ENCODE data around the gene PPP2CA. TPM values are rescaled to one million over a fixed set of nuclear protein-coding genes. Genes with fewer than 3 reads are reported as not detected.

The PPP2CA gene
- total RNA-seq, 4 donors from 2014 or later: 42.8 to 227 (median 149) TPM

DNA sequence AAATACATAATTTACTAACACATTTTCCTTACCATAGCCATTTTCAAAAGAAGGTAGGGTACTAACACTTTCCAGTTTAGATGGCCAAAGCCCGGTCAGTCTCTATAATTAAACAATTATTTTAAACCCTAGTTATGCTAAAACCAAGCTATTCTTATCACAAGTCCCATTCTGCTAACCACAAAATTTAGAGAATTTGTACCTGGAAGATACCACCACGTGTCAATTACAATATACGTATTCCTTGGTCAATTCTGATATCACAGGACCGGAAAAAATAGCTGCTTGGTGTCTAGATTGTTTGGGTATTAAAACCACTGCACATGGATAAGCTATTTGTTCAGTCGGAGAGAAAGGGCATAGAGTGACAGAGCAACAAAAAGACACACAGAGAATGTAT, 30.2 kb downstream of the PPP2CA start:
- no peak for DNase-seq (ENCODE audit: low spot score in 2 of 2)
- TF ChIP-seq, protein P1, sequence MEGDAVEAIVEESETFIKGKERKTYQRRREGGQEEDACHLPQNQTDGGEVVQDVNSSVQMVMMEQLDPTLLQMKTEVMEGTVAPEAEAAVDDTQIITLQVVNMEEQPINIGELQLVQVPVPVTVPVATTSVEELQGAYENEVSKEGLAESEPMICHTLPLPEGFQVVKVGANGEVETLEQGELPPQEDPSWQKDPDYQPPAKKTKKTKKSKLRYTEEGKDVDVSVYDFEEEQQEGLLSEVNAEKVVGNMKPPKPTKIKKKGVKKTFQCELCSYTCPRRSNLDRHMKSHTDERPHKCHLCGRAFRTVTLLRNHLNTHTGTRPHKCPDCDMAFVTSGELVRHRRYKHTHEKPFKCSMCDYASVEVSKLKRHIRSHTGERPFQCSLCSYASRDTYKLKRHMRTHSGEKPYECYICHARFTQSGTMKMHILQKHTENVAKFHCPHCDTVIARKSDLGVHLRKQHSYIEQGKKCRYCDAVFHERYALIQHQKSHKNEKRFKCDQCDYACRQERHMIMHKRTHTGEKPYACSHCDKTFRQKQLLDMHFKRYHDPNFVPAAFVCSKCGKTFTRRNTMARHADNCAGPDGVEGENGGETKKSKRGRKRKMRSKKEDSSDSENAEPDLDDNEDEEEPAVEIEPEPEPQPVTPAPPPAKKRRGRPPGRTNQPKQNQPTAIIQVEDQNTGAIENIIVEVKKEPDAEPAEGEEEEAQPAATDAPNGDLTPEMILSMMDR (IDR thresholded peaks at IDR 0.05): no peak
- TF ChIP-seq EP300 (IDR thresholded peaks at IDR 0.05) (no peak), POLR2A (IDR thresholded peaks at IDR 0.05) (no peak)
- H3K36me3 ChIP-seq: peaks cover 0 to 60% (median 8%) of the 10 kb centered on the region in 3 donors
- no peaks in the 10 kb centered on the region for H3K9me3 ChIP-seq
- H3K27ac ChIP-seq: no peak overlapping the region
- H3K4me1 ChIP-seq: peaks cover 0 to 4% (median 0%) of the 10 kb centered on the region in 4 donors
- WGBS, 2 donors: 53 to 59% methylated on average over 5 of the region's 5 CpGs
- no peaks in the 10 kb centered on the region for H3K27me3 ChIP-seq
- H3K4me3 ChIP-seq: no peak overlapping the region

DNA sequence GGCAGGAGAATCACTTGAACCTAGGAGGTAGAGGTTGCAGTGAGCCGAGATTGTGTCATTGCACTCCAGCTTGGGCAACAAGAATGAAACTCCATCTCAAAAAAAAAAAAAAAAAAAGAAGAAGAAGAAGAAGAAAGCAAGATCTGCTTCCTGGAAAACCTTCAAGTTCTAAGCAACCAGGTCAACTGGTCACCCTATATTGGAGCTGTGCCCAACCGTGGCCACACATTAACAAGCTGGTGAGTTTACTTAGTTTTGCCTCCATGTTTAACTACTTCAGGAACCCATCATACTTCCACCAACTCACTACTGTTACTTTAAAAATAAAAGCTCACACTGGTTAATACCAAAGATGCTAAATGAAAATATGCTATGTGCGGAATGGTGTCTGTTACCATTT, 36.8 kb downstream of the PPP2CA start:
- no peak overlapping the region for H3K27ac ChIP-seq
- 69 to 72% methylated on average over 3 of the region's 3 CpGs for WGBS, 2 donors
- no peaks in the 10 kb centered on the region for H3K9me3 ChIP-seq
- H3K4me3 ChIP-seq: no peak overlapping the region
- TF ChIP-seq EP300 (IDR thresholded peaks at IDR 0.05) (no peak), POLR2A (IDR thresholded peaks at IDR 0.05) (no peak)
- TF ChIP-seq, protein P1 (IDR thresholded peaks at IDR 0.05): no peak
- H3K36me3 ChIP-seq: no peaks in the 10 kb centered on the region
- H3K4me1 ChIP-seq: peaks cover 0 to 4% (median 0%) of the 10 kb centered on the region in 4 donors
- H3K27me3 ChIP-seq: no peaks in the 10 kb centered on the region
- no peak for DNase-seq (ENCODE audit: low spot score in 2 of 2)

DNA sequence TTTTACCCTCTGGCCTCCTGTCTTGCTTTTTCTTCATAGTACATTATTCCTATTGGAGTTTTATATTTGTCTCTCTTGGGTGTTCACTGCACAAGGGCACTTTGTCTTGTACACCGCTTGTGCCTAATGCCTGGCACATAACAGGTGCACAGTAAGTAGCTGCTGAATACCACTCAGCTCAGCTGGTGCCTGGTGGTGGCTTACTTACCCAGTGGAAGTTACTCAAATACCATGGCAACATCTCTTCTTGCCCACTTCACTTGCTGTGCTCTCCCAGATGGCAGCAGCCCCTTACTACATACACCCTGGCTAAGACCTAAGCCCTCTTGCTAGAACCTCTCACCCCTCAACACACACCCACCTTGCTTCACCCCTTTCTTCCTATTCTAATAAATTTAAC, 37.8 kb downstream of the PPP2CA start:
- 74 to 75% methylated on average over 1 of the region's 1 CpG for WGBS, 2 donors

DNA sequence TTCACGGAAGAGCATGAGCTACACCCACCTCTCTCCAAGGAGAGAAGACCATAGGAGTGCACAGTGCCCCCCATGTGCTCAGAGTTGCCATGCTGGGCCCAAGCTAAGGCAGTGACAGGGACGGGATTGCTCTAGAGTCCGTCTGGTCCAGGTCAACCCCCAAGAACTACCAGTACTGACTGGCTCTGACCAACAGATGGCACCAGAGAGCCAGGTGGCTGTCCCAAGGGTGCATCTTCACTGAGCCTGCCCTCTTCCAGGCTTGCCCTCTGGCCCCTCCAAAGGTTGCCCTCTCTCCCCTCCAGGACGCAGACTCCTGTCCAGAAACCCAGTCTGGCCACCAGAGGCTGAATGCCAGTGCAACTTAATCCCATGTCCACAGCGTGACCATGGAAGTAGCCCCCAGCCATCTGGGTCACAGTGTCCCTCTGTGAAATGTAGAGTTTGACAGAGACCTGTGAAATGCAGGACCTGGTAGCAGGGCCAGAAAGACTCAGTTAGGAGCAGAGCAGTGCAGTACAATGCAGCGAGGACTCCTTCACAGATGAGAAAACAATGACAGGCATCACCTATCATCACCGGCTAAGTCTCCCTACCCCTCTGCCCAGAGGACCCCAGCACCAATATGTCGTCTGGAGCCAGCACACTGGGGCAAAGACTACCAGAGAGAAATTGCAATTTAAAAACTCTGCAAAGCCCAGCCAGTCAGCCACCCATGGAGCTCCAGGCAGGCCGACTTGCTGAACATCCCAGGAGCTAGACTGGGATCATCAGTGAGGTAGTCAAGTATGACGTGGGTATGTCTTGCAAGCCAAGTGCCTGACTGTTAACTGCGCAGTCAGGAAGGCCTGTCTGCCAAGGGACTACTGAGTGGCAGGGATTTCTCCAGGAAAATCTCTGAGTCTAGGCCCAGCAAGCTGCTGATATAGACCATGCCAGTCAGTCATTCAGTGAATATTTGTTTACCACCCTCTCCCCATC, 41.4 kb downstream of the PPP2CA start:
- Histone ChIP-seq H3K4me3 (no peak overlapping the region), H3K27me3 (no peaks in the 10 kb centered on the region), H3K27ac (no peak overlapping the region), H3K36me3 (no peaks in the 10 kb centered on the region), H3K9me3 (no peaks in the 10 kb centered on the region), H3K4me1 (peaks cover 0 to 6% (median 0%) of the 10 kb centered on the region in 4 donors)
- 53 to 61% methylated on average over 11 of the region's 11 CpGs for WGBS, 2 donors
- TF ChIP-seq POLR2A (IDR thresholded peaks at IDR 0.05) (no peak), EP300 (IDR thresholded peaks at IDR 0.05) (no peak)
- TF ChIP-seq, protein P1 (IDR thresholded peaks at IDR 0.05): peak; percentile 80 to 92 (median 89)
- DNase-seq (ENCODE audit: low spot score in 2 of 2): peak; percentile 37 to 70

More for the DNA sequence above, 37.8 kb downstream of the PPP2CA start:
- TF ChIP-seq, protein P1 (IDR thresholded peaks at IDR 0.05): no peak
- TF ChIP-seq POLR2A (IDR thresholded peaks at IDR 0.05) (no peak), EP300 (IDR thresholded peaks at IDR 0.05) (no peak)
- Histone ChIP-seq H3K4me3 (no peak overlapping the region), H3K4me1 (peaks cover 0 to 6% (median 0%) of the 10 kb centered on the region in 4 donors), H3K27me3 (no peaks in the 10 kb centered on the region), H3K9me3 (no peaks in the 10 kb centered on the region), H3K36me3 (no peaks in the 10 kb centered on the region), H3K27ac (no peak overlapping the region)
- no peak for DNase-seq (ENCODE audit: low spot score in 2 of 2)

DNA sequence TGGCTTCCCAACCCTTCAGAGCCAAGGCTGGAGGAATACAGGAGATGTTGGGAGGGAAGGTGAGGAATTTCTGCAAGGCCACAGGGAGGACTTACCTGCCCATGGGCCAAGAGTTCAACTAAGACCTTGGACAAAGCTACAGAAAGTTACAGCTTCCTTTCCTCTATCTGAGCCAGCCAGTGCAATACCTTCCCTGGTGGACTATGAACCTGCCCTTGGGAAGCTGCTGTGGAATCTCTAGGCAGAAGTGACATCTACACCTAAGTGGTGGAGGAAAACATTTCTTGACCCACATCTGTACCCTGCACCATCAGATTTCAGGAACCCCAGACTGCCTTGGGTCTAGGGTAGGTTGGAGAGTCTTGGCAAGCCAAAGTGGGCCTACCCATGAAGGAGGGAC, 42.4 kb downstream of the PPP2CA start:
- Histone ChIP-seq H3K27me3 (no peaks in the 10 kb centered on the region), H3K27ac (no peak overlapping the region), H3K4me3 (no peak overlapping the region), H3K9me3 (no peaks in the 10 kb centered on the region), H3K4me1 (peaks cover 0 to 6% (median 0%) of the 10 kb centered on the region in 4 donors), H3K36me3 (no peaks in the 10 kb centered on the region)
- no peak for DNase-seq (ENCODE audit: low spot score in 2 of 2)
- TF ChIP-seq POLR2A (IDR thresholded peaks at IDR 0.05): no peak
- no peak for TF ChIP-seq EP300 (IDR thresholded peaks at IDR 0.05)
- TF ChIP-seq, protein P1 (IDR thresholded peaks at IDR 0.05): no peak

Data from tibial nerve (tissue), 4 donors.